CD4-positive, CD25-positive, alpha-beta regulatory T cell (primary cell): ENCODE results near the gene SLC49A3. TPM values are rescaled to one million over a fixed set of nuclear protein-coding genes. Genes with fewer than 3 reads are reported as not detected.

Experiments
- ATAC-seq, 2 donors: fragments of 150-1000 bp; cut with Tn5 transposase; one replicate each; pipeline ENCODE4 v1.10.0; 2021; ENCODE audit warnings: low read depth in 2 of 2, moderate number of reproducible peaks in 2 of 2, moderate library complexity in 1 of 2
- DNase-seq, 3 donors: peaks; one replicate each; pipeline versions ENCODE4 v3.0.0 to v3.0.0-alpha.2; 2012 to 2022; ENCODE audit warnings: mixed read lengths in 1 of 3
- H3K27ac ChIP-seq: one replicate; pipeline ENCODE4 v1.7.0; 2013; ENCODE audit warnings: mild to moderate bottlenecking, low read length; ENCODE audit not compliant: insufficient read depth, poor library complexity, severe bottlenecking
- H3K27me3 ChIP-seq: one replicate; pipeline ENCODE4 v1.7.0; 2013; ENCODE audit warnings: low read length; ENCODE audit not compliant: control insufficient read depth, insufficient read depth
- H3K36me3 ChIP-seq: one replicate; pipeline ENCODE4 v1.7.0; 2013; ENCODE audit warnings: mild to moderate bottlenecking, low read length, moderate library complexity; ENCODE audit not compliant: control insufficient read depth, insufficient read depth
- H3K4me1 ChIP-seq: 2 replicates; pipeline ENCODE4 v1.7.0; 2013; ENCODE audit warnings: mild to moderate bottlenecking, low read length; ENCODE audit not compliant: insufficient read depth, control insufficient read depth, poor library complexity, severe bottlenecking
- H3K4me3 ChIP-seq: one replicate; pipeline ENCODE4 v1.7.0; 2013; ENCODE audit warnings: low read depth, mild to moderate bottlenecking, low read length, moderate library complexity
- H3K9me3 ChIP-seq, 2 experiments: 1 replicate in 1 of 2; 2 replicates in 1 of 2; pipeline ENCODE4 v1.7.0; 2013; ENCODE audit warnings: low read length in 2 of 2, mild to moderate bottlenecking in 1 of 2, moderate library complexity in 1 of 2; ENCODE audit not compliant: control insufficient read depth in 2 of 2
- H3K27ac Mint-ChIP-seq, 3 donors: one replicate each; pipeline ENCODE4 v1.8.0; 2020 to 2022; ENCODE audit warnings: mild to moderate bottlenecking in 3 of 3, mixed read lengths in 3 of 3, moderate library complexity in 2 of 3
- H3K27me3 Mint-ChIP-seq: one replicate; pipeline ENCODE4 v1.8.0; 2022; ENCODE audit warnings: mild to moderate bottlenecking, mixed read lengths
- H3K36me3 Mint-ChIP-seq: one replicate; pipeline ENCODE4 v1.8.0; 2020; ENCODE audit warnings: mixed read lengths
- H3K4me1 Mint-ChIP-seq, 4 donors: one replicate each; pipeline ENCODE4 v1.8.0; 2020 to 2022; ENCODE audit warnings: mixed read lengths in 4 of 4, mild to moderate bottlenecking in 1 of 4
- H3K4me3 Mint-ChIP-seq, 4 donors: one replicate each; pipeline ENCODE4 v1.8.0; 2020 to 2022; ENCODE audit warnings: mild to moderate bottlenecking in 4 of 4, mixed read lengths in 4 of 4, moderate library complexity in 3 of 4
- H3K9me3 Mint-ChIP-seq, 7 donors: one replicate each; pipeline ENCODE4 v1.8.0; 2020 to 2022; ENCODE audit warnings: mixed read lengths in 7 of 7, mild to moderate bottlenecking in 3 of 7, moderate library complexity in 2 of 7
- polyA plus RNA-seq, 4 donors: library from polyadenylated mRNA; unstranded; fragments of 300-500 nt; fragmentation: Illumina TruSeq; gene quantifications; one replicate each; pipeline ENCODE4 v1.2.3, GENCODE V29; 2021
- total RNA-seq: library from RNA; stranded (reverse); gene quantifications from one replicate; pipeline ENCODE4 v1.2.3, GENCODE V29; 2022

The SLC49A3 gene
- total and polyA plus RNA-seq, 5 donors from 2014 or later = 0.32 to 2.6 (median 0.69) TPM

DNA sequence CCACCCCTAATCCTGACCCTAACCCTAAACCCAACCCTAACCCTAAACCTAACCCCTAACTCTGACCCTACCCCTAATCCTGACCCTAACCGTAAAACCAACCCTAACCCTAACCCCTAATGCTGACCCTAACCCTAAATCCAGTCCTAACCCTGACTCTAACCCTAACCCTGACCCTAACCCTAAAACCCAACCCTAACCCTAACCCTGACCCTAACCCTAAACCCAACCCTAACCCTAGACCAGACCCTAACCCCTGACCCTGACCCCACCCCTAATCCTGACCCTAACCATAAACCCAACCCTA is 16.0 kb upstream of the SLC49A3 start:
- ATAC-seq (no peak), DNase-seq (no peak)
- Histone ChIP-seq H3K4me3 (peak overlapping the region; percentile 71), H3K4me1 (peaks cover 36% of the 10 kb centered on the region), H3K27me3 (no peaks in the 10 kb centered on the region), H3K9me3 (no peaks in the 10 kb centered on the region), H3K36me3 (no peaks in the 10 kb centered on the region), H3K27ac (peak overlapping the region; percentile 67)
- Mint-ChIP-seq H3K36me3 (peaks cover under 1% of the 10 kb centered on the region), H3K9me3 (peaks cover 0 to 1% (median 0%) of the 10 kb centered on the region in 7 donors), H3K27ac (peak overlapping the region in 2 of 3 donors; percentile 56 to 83), H3K27me3 (no peaks in the 10 kb centered on the region), H3K4me1 (peaks cover 4 to 28% (median 16%) of the 10 kb centered on the region in 4 donors), H3K4me3 (peak overlapping the region in 3 of 4 donors; percentile 83 to 92 (median 88))

DNA sequence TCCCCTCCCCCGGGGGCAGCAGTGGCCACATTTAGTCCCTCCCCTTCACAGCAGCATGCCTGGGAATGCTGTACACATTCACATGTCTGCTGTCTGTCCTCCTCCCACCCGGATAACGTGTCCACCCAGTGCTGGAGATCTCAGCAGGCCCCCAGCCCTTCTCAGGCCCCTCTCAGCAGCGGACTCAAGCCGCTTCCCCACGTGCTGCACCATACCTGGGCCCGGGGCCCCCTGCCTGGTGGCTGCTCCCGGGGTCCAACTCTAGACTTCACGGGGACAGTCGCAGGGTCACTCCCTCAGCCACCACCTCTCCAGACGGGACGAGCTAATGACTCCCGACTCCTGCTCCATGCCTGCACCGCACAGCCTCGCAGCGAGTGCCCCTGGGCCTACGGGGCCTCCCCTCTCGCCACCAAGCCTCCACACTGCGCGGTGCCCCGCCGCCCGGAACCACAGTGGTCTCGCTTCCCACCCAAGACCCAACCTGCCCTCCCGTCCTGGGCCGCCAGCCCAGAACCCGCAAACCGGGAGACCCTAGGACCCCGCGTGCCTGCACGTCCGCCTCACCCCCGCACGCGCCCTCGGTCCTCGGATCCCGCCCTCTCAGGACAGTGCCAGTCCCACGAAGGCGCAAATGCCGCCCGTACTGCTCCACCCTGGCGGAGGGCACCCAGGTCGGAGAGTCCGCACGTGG is 15.4 kb upstream of the SLC49A3 start:
- Histone ChIP-seq H3K27me3 (no peaks in the 10 kb centered on the region), H3K36me3 (no peaks in the 10 kb centered on the region), H3K9me3 (no peaks in the 10 kb centered on the region), H3K4me3 (no peak overlapping the region), H3K27ac (no peak overlapping the region), H3K4me1 (peaks cover 42% of the 10 kb centered on the region)
- Mint-ChIP-seq H3K9me3 (peaks cover 0 to 1% (median 0%) of the 10 kb centered on the region in 7 donors), H3K27ac (no peak overlapping the region), H3K4me3 (peak overlapping the region in 2 of 4 donors; percentile 56 to 88), H3K4me1 (peaks cover 0 to 27% (median 14%) of the 10 kb centered on the region in 4 donors), H3K27me3 (peaks cover 3% of the 10 kb centered on the region), H3K36me3 (no peaks in the 10 kb centered on the region)
- DNase-seq (no peak), ATAC-seq (no peak)

DNA sequence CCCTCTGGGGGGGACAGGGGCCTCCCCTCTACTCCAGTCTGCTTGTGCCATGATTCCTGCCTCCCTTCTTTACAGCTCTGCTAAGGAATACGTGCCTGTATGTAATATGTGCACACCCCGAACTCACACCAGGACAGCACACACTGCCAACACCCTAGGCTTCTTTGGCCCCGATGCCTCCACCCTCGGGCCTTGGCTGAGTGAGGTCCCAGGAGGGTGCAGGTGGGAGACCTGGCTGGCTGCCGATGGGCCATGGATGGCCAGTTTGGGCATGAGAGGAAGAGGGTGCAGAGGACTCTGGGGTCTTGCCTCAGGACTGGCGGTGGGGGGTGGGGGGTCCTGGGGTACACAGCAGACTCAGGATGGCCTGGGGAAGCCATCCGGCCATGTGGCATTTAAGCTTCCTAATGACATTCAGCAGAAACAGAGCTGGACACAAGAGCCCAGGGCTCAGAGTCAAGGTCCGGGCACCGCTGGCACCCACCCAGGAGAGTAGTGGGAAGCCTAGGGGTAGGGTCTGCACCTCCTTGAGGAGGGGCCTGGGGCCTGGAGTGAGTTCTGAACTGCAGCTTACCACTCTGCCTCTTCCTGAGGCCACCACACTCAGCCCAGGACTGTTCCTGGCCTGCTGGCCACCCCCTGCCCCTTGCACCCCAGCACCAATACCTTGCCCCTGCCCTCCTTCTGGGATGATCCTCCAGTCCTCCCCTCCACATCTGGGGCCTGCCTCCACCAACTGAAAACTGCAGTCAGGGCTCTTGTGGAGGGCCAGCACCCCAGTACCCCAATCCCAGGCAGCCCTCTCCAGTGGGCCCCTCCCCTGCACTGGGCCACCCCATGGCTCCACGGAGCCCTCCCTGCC is 14.6 kb upstream of the SLC49A3 start:
- H3K4me3 Mint-ChIP-seq = peak overlapping the region in 2 of 4 donors; percentile 9 to 10
- no peak overlapping the region for H3K27ac Mint-ChIP-seq
- peaks cover 36% of the 10 kb centered on the region for H3K4me1 ChIP-seq

GRCh38 chr4:702618-703048 is 13.7 kb upstream of the SLC49A3 start:
- Histone ChIP-seq H3K27me3 (no peaks in the 10 kb centered on the region), H3K36me3 (no peaks in the 10 kb centered on the region), H3K4me3 (no peak overlapping the region), H3K27ac (no peak overlapping the region), H3K4me1 (peaks cover 30% of the 10 kb centered on the region), H3K9me3 (no peaks in the 10 kb centered on the region)
- DNase-seq (no peak), ATAC-seq (no peak)
- H3K27ac Mint-ChIP-seq = peak overlapping the region in 2 of 3 donors; percentile 43 to 59
- peaks cover 4% of the 10 kb centered on the region for H3K27me3 Mint-ChIP-seq
- peaks cover 0 to 1% (median 0%) of the 10 kb centered on the region in 7 donors for H3K9me3 Mint-ChIP-seq
- no peaks in the 10 kb centered on the region for H3K36me3 Mint-ChIP-seq
- peaks cover 0 to 22% (median 10%) of the 10 kb centered on the region in 4 donors for H3K4me1 Mint-ChIP-seq
- peak overlapping the region in 2 of 4 donors; percentile 43 to 52 for H3K4me3 Mint-ChIP-seq

More for the DNA sequence above, 14.6 kb upstream of the SLC49A3 start:
- Mint-ChIP-seq H3K27me3 (peaks cover 4% of the 10 kb centered on the region), H3K36me3 (no peaks in the 10 kb centered on the region), H3K9me3 (peaks cover 0 to 1% (median 0%) of the 10 kb centered on the region in 7 donors), H3K4me1 (peaks cover 0 to 26% (median 11%) of the 10 kb centered on the region in 4 donors)
- no peak overlapping the region for H3K4me3 ChIP-seq
- DNase-seq = no peak
- no peaks in the 10 kb centered on the region for H3K27me3 ChIP-seq
- no peaks in the 10 kb centered on the region for H3K36me3 ChIP-seq
- no peaks in the 10 kb centered on the region for H3K9me3 ChIP-seq
- H3K27ac ChIP-seq = no peak overlapping the region
- ATAC-seq = no peak

GRCh38 chr4:700587-701264 is 11.8 kb upstream of the SLC49A3 start:
- Histone ChIP-seq H3K27me3 (no peaks in the 10 kb centered on the region), H3K9me3 (no peaks in the 10 kb centered on the region), H3K4me3 (no peak overlapping the region), H3K27ac (no peak overlapping the region), H3K4me1 (peaks cover 15% of the 10 kb centered on the region), H3K36me3 (no peaks in the 10 kb centered on the region)
- no peak for DNase-seq
- H3K4me1 Mint-ChIP-seq = peaks cover 0 to 20% (median 10%) of the 10 kb centered on the region in 4 donors
- H3K27me3 Mint-ChIP-seq = peaks cover 4% of the 10 kb centered on the region
- H3K27ac Mint-ChIP-seq = peak overlapping the region in 1 of 3 donors; percentile 55
- H3K36me3 Mint-ChIP-seq = no peaks in the 10 kb centered on the region
- H3K4me3 Mint-ChIP-seq = peak overlapping the region in 1 of 4 donors; percentile 72
- peaks cover 0 to 1% (median 0%) of the 10 kb centered on the region in 7 donors for H3K9me3 Mint-ChIP-seq
- no peak for ATAC-seq

DNA sequence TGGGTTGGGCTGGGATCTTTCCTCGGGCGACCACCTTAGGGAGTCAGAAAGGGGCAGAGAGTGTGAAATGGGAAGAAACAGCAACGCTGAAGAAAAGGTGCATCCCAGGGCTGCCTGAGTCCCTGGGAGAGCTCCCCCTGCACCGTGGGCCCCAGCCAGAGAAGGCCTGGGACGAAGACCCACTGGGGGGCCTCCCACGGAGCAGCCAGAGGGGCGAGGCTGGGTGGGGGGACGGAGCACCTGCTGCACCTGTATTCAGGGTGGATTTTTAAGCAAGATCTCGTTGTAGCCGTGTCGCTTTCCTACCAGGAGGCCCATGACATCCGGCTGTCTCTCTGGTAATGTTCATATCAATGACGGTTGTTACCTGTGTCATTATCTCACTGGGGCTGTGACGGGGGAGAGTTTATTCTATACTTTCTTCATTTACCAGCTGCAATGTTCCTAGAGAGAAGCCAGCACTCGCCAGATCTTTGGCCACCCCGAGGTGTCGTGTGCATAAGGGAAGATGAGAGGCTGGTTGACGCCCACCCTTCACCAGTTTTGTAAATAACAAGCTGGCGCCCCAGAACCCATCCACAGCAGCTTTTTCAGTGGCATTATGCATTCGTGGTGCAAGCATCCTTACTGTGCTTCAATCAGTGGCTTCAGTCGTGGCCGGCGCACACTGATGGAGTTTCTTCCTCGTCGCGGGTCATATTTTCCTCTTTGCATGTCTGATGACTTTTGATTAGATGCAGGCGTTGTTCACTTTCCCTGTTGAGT is 11.0 kb upstream of the SLC49A3 start:
- Histone ChIP-seq H3K27ac (peak overlapping the region; percentile 61), H3K36me3 (no peaks in the 10 kb centered on the region), H3K27me3 (no peaks in the 10 kb centered on the region), H3K4me1 (peaks cover 11% of the 10 kb centered on the region), H3K4me3 (no peak overlapping the region), H3K9me3 (no peaks in the 10 kb centered on the region)
- peaks cover 0 to 17% (median 8%) of the 10 kb centered on the region in 4 donors for H3K4me1 Mint-ChIP-seq
- H3K36me3 Mint-ChIP-seq = no peaks in the 10 kb centered on the region
- DNase-seq (no peak), ATAC-seq (no peak)
- peaks cover 0 to 1% (median 0%) of the 10 kb centered on the region in 7 donors for H3K9me3 Mint-ChIP-seq
- H3K27ac Mint-ChIP-seq = peak overlapping the region in 1 of 3 donors; percentile 87
- H3K27me3 Mint-ChIP-seq = peaks cover 4% of the 10 kb centered on the region
- peak overlapping the region in 2 of 4 donors; percentile 47 to 72 for H3K4me3 Mint-ChIP-seq
